HG03469 (cell line): ENCODE measurements around the gene MKI67.
"Not testable (repeated sequence)": the region's sequence is repeated elsewhere in the genome, so short reads cannot be mapped to it uniquely, and the experiment has no call there.

Experiments
- ATAC-seq: cut with Tn5 transposase; IDR thresholded peaks from one replicate; pipeline ENCODE4 v1.9.1; 2021; ENCODE audit warnings: mild to moderate bottlenecking, moderate library complexity, moderate number of reproducible peaks; ENCODE audit not compliant: unreplicated experiment

The MKI67 gene

GRCh38 chr10:128150561-128150960 is 24.3 kb upstream of the MKI67 start:
- no peak for ATAC-seq

- peak; percentile 64 for ATAC-seq
Measured at GRCh38 chr10:128150045-128150493, 23.8 kb upstream of the MKI67 start.

- ATAC-seq, result no peak
Measured at GRCh38 chr10:128149267-128150014, 23.2 kb upstream of the MKI67 start.

- ATAC-seq, result no peak
Measured at GRCh38 chr10:128147669-128148068, 21.4 kb upstream of the MKI67 start.

- peak; percentile 83 for ATAC-seq
Measured at GRCh38 chr10:128147064-128147463, 20.8 kb upstream of the MKI67 start.

- no peak for ATAC-seq
Measured at GRCh38 chr10:128144547-128144946, 18.3 kb upstream of the MKI67 start.

GRCh38 chr10:128143531-128143930 is 17.3 kb upstream of the MKI67 start:
- ATAC-seq, result no peak

- no peak for ATAC-seq
Measured at GRCh38 chr10:128140425-128140824, 14.2 kb upstream of the MKI67 start.

GRCh38 chr10:128138429-128138828 is 12.2 kb upstream of the MKI67 start:
- not testable (repeated sequence) for ATAC-seq

- peak; percentile 48 for ATAC-seq
Measured at GRCh38 chr10:128137877-128138276, 11.7 kb upstream of the MKI67 start.

GRCh38 chr10:128130051-128130450 is 3.8 kb upstream of the MKI67 start:
- ATAC-seq, result no peak

- ATAC-seq, result no peak
Measured at GRCh38 chr10:128128582-128128981, 2.4 kb upstream of the MKI67 start.

GRCh38 chr10:128125416-128125943 is 743 bp downstream of the MKI67 start:
- peak; percentile 4 for ATAC-seq

- no peak for ATAC-seq
Measured at GRCh38 chr10:128124813-128125403, 1.3 kb downstream of the MKI67 start.

- no peak for ATAC-seq
Measured at GRCh38 chr10:128123846-128124245, 2.4 kb downstream of the MKI67 start.

GRCh38 chr10:128122931-128123330 is 3.3 kb downstream of the MKI67 start:
- ATAC-seq, result no peak

- ATAC-seq, result no peak
Measured at GRCh38 chr10:128121750-128122412, 4.3 kb downstream of the MKI67 start.

GRCh38 chr10:128116851-128117615 is 9.2 kb downstream of the MKI67 start:
- no peak for ATAC-seq

- no peak for ATAC-seq
Measured at GRCh38 chr10:128116187-128116586, 10.0 kb downstream of the MKI67 start.

GRCh38 chr10:128115356-128115755 is 10.9 kb downstream of the MKI67 start:
- ATAC-seq, result no peak

- ATAC-seq, result no peak
Measured at GRCh38 chr10:128114901-128115300, 11.3 kb downstream of the MKI67 start.
